Upper lobe of left lung (tissue), 4 donors: ENCODE measurements around the gene OR2B3.

Experiments
- EP300 ChIP-seq, 4 donors: sonication (generic); formaldehyde crosslinking; IDR thresholded peaks; one replicate each; pipeline ENCODE4 v1.5.1; 2017; ENCODE audit warnings: antibody characterized with exemption in 4 of 4, control low read depth in 2 of 4
- POLR2A ChIP-seq, 4 donors: fragments of 450-650 bp; IDR thresholded peaks; one replicate each; pipeline ENCODE4 v1.5.1; 2016 to 2017; ENCODE audit warnings: antibody characterized with exemption in 4 of 4, mild to moderate bottlenecking in 2 of 4
- POLR2AphosphoS5 ChIP-seq, 2 donors: sonication (generic); formaldehyde crosslinking; IDR thresholded peaks; one replicate each; pipeline ENCODE4 v1.5.1; 2017; ENCODE audit warnings: antibody characterized with exemption in 2 of 2
- TF ChIP-seq, protein P1 (sequence below), 6 experiments: fragments of 450-650 bp in 4 of 6; fragments of 200-600 bp in 2 of 6; sonication (generic) in 2 of 6; IDR thresholded peaks; one replicate each; pipeline ENCODE4 v1.5.1; 2016 to 2019; ENCODE audit warnings: antibody characterized with exemption in 6 of 6

DNA sequence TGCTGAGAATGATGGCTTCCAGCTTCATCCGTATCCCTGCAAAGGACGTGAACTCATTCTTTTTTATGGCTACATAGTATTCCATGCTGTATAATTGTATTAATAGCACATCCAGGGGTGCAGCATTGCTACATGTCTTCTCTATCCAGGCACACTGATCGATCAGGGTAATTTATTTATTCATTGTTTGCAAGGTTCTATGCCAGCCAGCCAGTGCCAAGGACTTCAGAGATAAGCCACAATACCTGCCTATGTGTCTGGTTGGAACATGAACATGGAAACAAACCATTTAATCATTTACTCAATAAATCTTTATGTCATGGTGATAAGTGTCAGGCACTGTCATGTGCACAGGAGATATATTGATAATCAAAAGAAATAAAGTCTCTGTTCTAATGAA lies 5.8 kb upstream of the OR2B3 start:
- TF ChIP-seq, protein P1, sequence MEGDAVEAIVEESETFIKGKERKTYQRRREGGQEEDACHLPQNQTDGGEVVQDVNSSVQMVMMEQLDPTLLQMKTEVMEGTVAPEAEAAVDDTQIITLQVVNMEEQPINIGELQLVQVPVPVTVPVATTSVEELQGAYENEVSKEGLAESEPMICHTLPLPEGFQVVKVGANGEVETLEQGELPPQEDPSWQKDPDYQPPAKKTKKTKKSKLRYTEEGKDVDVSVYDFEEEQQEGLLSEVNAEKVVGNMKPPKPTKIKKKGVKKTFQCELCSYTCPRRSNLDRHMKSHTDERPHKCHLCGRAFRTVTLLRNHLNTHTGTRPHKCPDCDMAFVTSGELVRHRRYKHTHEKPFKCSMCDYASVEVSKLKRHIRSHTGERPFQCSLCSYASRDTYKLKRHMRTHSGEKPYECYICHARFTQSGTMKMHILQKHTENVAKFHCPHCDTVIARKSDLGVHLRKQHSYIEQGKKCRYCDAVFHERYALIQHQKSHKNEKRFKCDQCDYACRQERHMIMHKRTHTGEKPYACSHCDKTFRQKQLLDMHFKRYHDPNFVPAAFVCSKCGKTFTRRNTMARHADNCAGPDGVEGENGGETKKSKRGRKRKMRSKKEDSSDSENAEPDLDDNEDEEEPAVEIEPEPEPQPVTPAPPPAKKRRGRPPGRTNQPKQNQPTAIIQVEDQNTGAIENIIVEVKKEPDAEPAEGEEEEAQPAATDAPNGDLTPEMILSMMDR (IDR thresholded peaks at IDR 0.05) = no peak
- TF ChIP-seq POLR2A (IDR thresholded peaks at IDR 0.05) (no peak), EP300 (IDR thresholded peaks at IDR 0.05) (no peak), POLR2AphosphoS5 (IDR thresholded peaks at IDR 0.05) (no peak)
